H9 (cell line): ENCODE results near the gene ROPN1L. TPM values are rescaled to one million over a fixed set of nuclear protein-coding genes. Genes with fewer than 3 reads are reported as not detected.

Experiments used
- DNase-seq: peaks from one replicate; pipeline ENCODE4 v3.0.0-alpha.2; 2017
- H2AFZ ChIP-seq: one replicate; pipeline ENCODE4 v1.6.1; 2013; ENCODE audit warnings: mild to moderate bottlenecking, low read length, control low read depth, moderate library complexity
- H2AK5ac ChIP-seq: 2 replicates; pipeline ENCODE4 v1.6.1; 2013; ENCODE audit warnings: low read length, control low read depth, mixed read lengths; ENCODE audit not compliant: insufficient read length
- H2BK120ac ChIP-seq: one replicate; pipeline ENCODE4 v1.6.1; 2013; ENCODE audit warnings: low read depth, mild to moderate bottlenecking, low read length, control low read depth, inconsistent platforms; ENCODE audit not compliant: poor library complexity, severe bottlenecking
- H2BK12ac ChIP-seq: 2 replicates; pipeline ENCODE4 v1.6.1; 2013; ENCODE audit warnings: low read length, control low read depth, mixed read lengths, low read depth; ENCODE audit not compliant: insufficient read length
- H2BK15ac ChIP-seq: 2 replicates; pipeline ENCODE4 v1.6.1; 2013; ENCODE audit warnings: low read depth, low read length, control low read depth
- H2BK20ac ChIP-seq: one replicate; pipeline ENCODE4 v1.6.1; 2013; ENCODE audit warnings: low read depth, mild to moderate bottlenecking, low read length, control low read depth, inconsistent platforms; ENCODE audit not compliant: poor library complexity, severe bottlenecking
- H2BK5ac ChIP-seq: 2 replicates; pipeline ENCODE4 v1.6.1; 2013; ENCODE audit warnings: low read length, control low read depth, mixed read lengths; ENCODE audit not compliant: insufficient read length
- H3K14ac ChIP-seq: 2 replicates; pipeline ENCODE4 v1.6.1; 2013; ENCODE audit warnings: low read length, control low read depth; ENCODE audit not compliant: insufficient read depth
- H3K18ac ChIP-seq: 2 replicates; pipeline ENCODE4 v1.6.1; 2013; ENCODE audit warnings: low read depth, mild to moderate bottlenecking, mixed read lengths, low read length, control low read depth; ENCODE audit not compliant: insufficient read length
- H3K23ac ChIP-seq: 2 replicates; pipeline ENCODE4 v1.6.1; 2013; ENCODE audit warnings: low read length, control low read depth, mixed read lengths, low read depth; ENCODE audit not compliant: insufficient read length
- H3K23me2 ChIP-seq: 2 replicates; pipeline ENCODE4 v1.6.1; 2013; ENCODE audit warnings: low read depth, mild to moderate bottlenecking, mixed read lengths, low read length, control low read depth; ENCODE audit not compliant: insufficient read length, poor library complexity, severe bottlenecking
- H3K27ac ChIP-seq: 2 replicates; pipeline ENCODE4 v1.5.1; 2013; ENCODE audit warnings: low read length, control low read depth, mixed read lengths, low read depth; ENCODE audit not compliant: insufficient read length
- H3K27me3 ChIP-seq: 2 replicates; pipeline ENCODE4 v1.6.1; 2013; ENCODE audit warnings: low read length, control low read depth, inconsistent platforms; ENCODE audit not compliant: insufficient read depth
- H3K4ac ChIP-seq: 2 replicates; pipeline ENCODE4 v1.6.1; 2013; ENCODE audit warnings: low read depth, mild to moderate bottlenecking, control low read depth, inconsistent platforms, low read length, moderate library complexity
- H3K4me1 ChIP-seq: 2 replicates; pipeline ENCODE4 v1.6.1; 2013; ENCODE audit warnings: low read length, control low read depth, inconsistent platforms; ENCODE audit not compliant: insufficient read depth
- H3K4me2 ChIP-seq: 2 replicates; pipeline ENCODE4 v1.6.1; 2013; ENCODE audit warnings: low read length, control low read depth, mixed read lengths; ENCODE audit not compliant: insufficient read length, insufficient read depth
- H3K56ac ChIP-seq: 2 replicates; pipeline ENCODE4 v1.6.1; 2013; ENCODE audit warnings: low read depth, mild to moderate bottlenecking, mixed read lengths, low read length, control low read depth; ENCODE audit not compliant: insufficient read length
- H3K79me1 ChIP-seq: 2 replicates; pipeline ENCODE4 v1.6.1; 2013; ENCODE audit warnings: low read depth, mild to moderate bottlenecking, moderate library complexity, low read length, control low read depth, inconsistent platforms; ENCODE audit not compliant: insufficient read depth, poor library complexity, severe bottlenecking
- H3K79me2 ChIP-seq: 2 replicates; pipeline ENCODE4 v1.6.1; 2013; ENCODE audit warnings: low read length, control low read depth, inconsistent platforms; ENCODE audit not compliant: insufficient read depth
- H3K9ac ChIP-seq: 2 replicates; pipeline ENCODE4 v1.6.1; 2013; ENCODE audit warnings: low read length, control low read depth, mixed read lengths; ENCODE audit not compliant: insufficient read length; ENCODE audit errors: extremely low read depth
- H3K9me3 ChIP-seq: one replicate; pipeline ENCODE4 v1.6.1; 2013; ENCODE audit warnings: low read depth, low read length, inconsistent platforms; ENCODE audit not compliant: control insufficient read depth
- H3T11ph ChIP-seq: one replicate; pipeline ENCODE4 v1.6.1; 2013; ENCODE audit warnings: mild to moderate bottlenecking, low read length, control low read depth, inconsistent platforms
- H4K20me1 ChIP-seq: one replicate; pipeline ENCODE4 v1.6.1; 2013; ENCODE audit not compliant: control insufficient read depth, insufficient read length, insufficient read depth
- H4K5ac ChIP-seq: 2 replicates; pipeline ENCODE4 v1.6.1; 2013; ENCODE audit warnings: low read depth, mild to moderate bottlenecking, mixed read lengths, low read length, control low read depth; ENCODE audit not compliant: insufficient read length
- H4K8ac ChIP-seq: replicated peaks from 2 replicates; pipeline ENCODE4 v1.6.1; 2013; ENCODE audit warnings: low read length, control low read depth, mixed read lengths, low read depth; ENCODE audit not compliant: insufficient read length
- H4K91ac ChIP-seq: 2 replicates; pipeline ENCODE4 v1.6.1; 2013; ENCODE audit warnings: low read depth, mild to moderate bottlenecking, moderate library complexity, mixed read lengths, low read length, control low read depth; ENCODE audit not compliant: insufficient read length
- H3K27ac Mint-ChIP-seq, 3 experiments: 2 replicates in 2 of 3; 3 replicates in 1 of 3; pipeline ENCODE4 v1.8.0; 2020 to 2021; ENCODE audit warnings: mixed read lengths in 3 of 3, mild to moderate bottlenecking in 1 of 3, moderate library complexity in 1 of 3
- H3K27me3 Mint-ChIP-seq: 2 replicates; pipeline ENCODE4 v1.8.0; 2021; ENCODE audit warnings: low read depth, mild to moderate bottlenecking, moderate library complexity, mixed read lengths
- H3K36me3 Mint-ChIP-seq, 3 experiments: 2 replicates in 2 of 3; 3 replicates in 1 of 3; pipeline ENCODE4 v1.8.0; 2020 to 2021; ENCODE audit warnings: low read depth in 3 of 3, mixed read lengths in 3 of 3; ENCODE audit not compliant: insufficient read depth in 1 of 3
- H3K4me1 Mint-ChIP-seq, 2 experiments: 2 replicates each; pipeline ENCODE4 v1.8.0; 2020; ENCODE audit warnings: mixed read lengths in 2 of 2
- H3K4me3 Mint-ChIP-seq, 2 experiments: 2 replicates in 1 of 2; 3 replicates in 1 of 2; pipeline ENCODE4 v1.8.0; 2020 to 2021; ENCODE audit warnings: mild to moderate bottlenecking in 2 of 2, mixed read lengths in 2 of 2, moderate library complexity in 1 of 2
- H3K9me3 Mint-ChIP-seq, 2 experiments: 2 replicates in 1 of 2; 3 replicates in 1 of 2; pipeline ENCODE4 v1.8.0; 2020; ENCODE audit warnings: mild to moderate bottlenecking in 2 of 2, mixed read lengths in 2 of 2, moderate library complexity in 1 of 2
- CTCF ChIP-seq: fragments of 200-600 bp; sonication (generic); conservative IDR thresholded peaks from 3 replicates; pipeline ENCODE4 v1.8.0; 2021; ENCODE audit warnings: antibody characterized with exemption, mild to moderate bottlenecking
- WGBS: extraction: QIAGEN DNeasy Blood & Tissue Kit; methylation state at CpG from one replicate; pipeline ENCODE4 v1.1.7; 2013; ENCODE audit warnings: missing lambda C conversion rate, low lambda C conversion rate, mixed read lengths; ENCODE audit not compliant: insufficient read length; ENCODE audit errors: extremely low coverage; 5-methylcytosine and 5-hydroxymethylcytosine counted together
- total RNA-seq: library from RNA; stranded (reverse); gene quantifications from 2 replicates; pipeline ENCODE4 v1.2.1, GENCODE V29; 2021

The ROPN1L gene
- total RNA-seq, 1 experiment from 2014 or later: 0.37 TPM

- Histone ChIP-seq H3K23ac (no peak overlapping the region), H4K5ac (no peak overlapping the region), H3K9ac (no peak overlapping the region), H4K91ac (no peak overlapping the region), H3K9me3 (no peaks in the 10 kb centered on the region), H3K4ac (no peak overlapping the region), H3K14ac (no peak overlapping the region), H3K79me2 (no peaks in the 10 kb centered on the region), H2AFZ (no peak overlapping the region), H2BK12ac (no peak overlapping the region), H4K8ac (no peak overlapping the region), H3K27me3 (no peaks in the 10 kb centered on the region; the same call in 1 of the 2 replicates), H3K56ac (no peak overlapping the region), H2BK120ac (no peak overlapping the region), H4K20me1 (no peaks in the 10 kb centered on the region), H3K23me2 (peaks cover 4% of the 10 kb centered on the region), H3K4me1 (peaks cover 4% of the 10 kb centered on the region; the same call in 1 of the 2 replicates), H2BK20ac (no peak overlapping the region), H2BK15ac (no peak overlapping the region), H3K18ac (no peak overlapping the region), H2BK5ac (no peak overlapping the region), H3K79me1 (no peaks in the 10 kb centered on the region), H3K4me2 (no peak overlapping the region), H3T11ph (no peak overlapping the region), H2AK5ac (no peak overlapping the region), H3K27ac (no peak overlapping the region)
- peaks cover 8 to 16% of the 10 kb centered on the region in 2 experiments for H3K4me1 Mint-ChIP-seq
- no peak for DNase-seq
- no peak for TF ChIP-seq CTCF
- no peaks in the 10 kb centered on the region for H3K36me3 Mint-ChIP-seq
- H3K27me3 Mint-ChIP-seq: peaks cover 35% of the 10 kb centered on the region
- WGBS: no CpG with 5 or more reads among the region's 7 CpGs
- H3K27ac Mint-ChIP-seq: no peak overlapping the region
- H3K4me3 Mint-ChIP-seq: no peak overlapping the region
- H3K9me3 Mint-ChIP-seq: no peaks in the 10 kb centered on the region; a peak in 1 of 5 replicates
Observed at GRCh38 chr5:10446490-10446889, 4.8 kb downstream of the ROPN1L start.
